ENCODE results near the gene ATP13A1. TPM values are rescaled to one million over a fixed set of nuclear protein-coding genes. Genes with fewer than 3 reads are reported as not detected.

The ATP13A1 gene
- total RNA-seq, 2 experiments from 2014 or later = 78.6 to 78.8 TPM

DNA sequence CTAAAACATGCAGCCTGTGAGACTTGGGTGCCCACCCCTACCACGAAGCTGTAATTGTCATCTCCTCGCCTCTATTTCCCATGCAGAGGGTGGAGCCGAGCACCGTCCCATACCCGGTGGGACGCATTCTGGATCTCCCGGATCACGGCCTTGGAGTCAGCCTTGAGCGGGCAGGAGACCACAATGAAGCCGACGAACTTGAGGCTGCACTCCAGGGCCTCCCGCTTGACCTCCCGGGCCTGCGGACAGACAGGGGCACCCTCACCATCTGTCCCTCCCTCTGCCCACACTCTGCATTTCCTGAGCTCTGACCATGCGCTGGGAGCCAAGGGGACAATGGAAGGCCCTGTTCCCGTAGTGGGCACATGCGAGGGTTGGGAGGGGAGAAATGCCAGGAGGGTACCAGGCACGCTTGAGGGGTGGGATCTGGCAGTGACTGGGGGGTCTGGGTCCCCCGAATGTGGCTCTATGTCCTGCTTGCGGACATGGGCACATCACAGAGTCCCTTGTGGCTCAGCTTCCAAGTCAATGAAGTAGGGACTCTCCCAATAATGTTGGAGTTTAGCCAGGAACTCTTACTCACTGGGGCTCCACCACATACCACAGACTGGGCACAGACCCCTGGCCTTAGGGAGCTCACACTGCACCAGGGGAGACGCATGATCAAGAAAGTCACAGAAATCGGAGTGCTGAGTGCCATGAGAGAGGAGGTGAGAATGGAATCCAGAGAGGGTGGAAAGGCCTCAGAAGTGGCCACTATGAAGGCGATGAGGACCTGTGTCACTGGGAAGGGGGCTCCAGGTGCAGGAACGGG, 10.8 kb downstream of the ATP13A1 start:
- Mint-ChIP-seq H3K27ac (peak overlapping the region; percentile 21), H3K36me3 (ENCODE audit: low read depth) (peaks cover 65% of the 10 kb centered on the region), H3K4me1 (ENCODE audit: low read depth) (no peaks in the 10 kb centered on the region), H3K27me3 (ENCODE audit: low read depth) (no peaks in the 10 kb centered on the region), H3K4me3 (no peak overlapping the region), H3K9me3 (ENCODE audit: insufficient read depth) (no peaks in the 10 kb centered on the region)
- DNase-seq (no peak), ATAC-seq (no peak)
- POLR2A ChIA-PET = interaction anchor here (0.7 to 2.8 kb wide), 3 partner anchors 9 to 13 kb away, joined by 3 to 19 read pairs (median 3); partner anchors contain the start of genes ATP13A1 and GMIP
- CTCF ChIA-PET = interaction anchor here (1.6 kb wide), 1 partner anchor 121 kb away, joined by 7 read pairs; no protein-coding TSS in a partner anchor

DNA sequence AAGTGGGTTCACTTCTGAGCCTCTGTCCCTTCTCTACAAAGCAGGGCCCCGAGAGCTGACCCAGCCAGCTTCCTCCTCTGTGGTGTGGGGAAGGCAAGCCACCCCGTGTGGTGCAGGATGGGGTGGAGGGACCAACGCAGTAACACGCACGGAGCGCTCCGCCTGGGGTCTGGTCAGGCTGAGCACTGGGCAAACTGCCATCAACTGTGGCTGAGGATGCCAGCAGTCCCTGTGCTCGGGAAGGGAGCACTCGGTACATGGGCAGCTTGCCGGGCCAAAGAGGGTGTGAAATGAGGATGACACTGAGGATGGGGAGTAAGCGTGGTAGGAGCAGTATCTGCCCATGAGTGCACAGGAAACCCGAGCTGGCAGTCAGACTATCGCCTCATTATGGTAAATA, 12.4 kb downstream of the ATP13A1 start:
- POLR2A ChIA-PET = interaction anchor here (1.3 to 2.8 kb wide), 3 partner anchors 11 to 22 kb away, joined by 3 to 19 read pairs (median 5); partner anchors contain the start of gene ATP13A1
- Mint-ChIP-seq H3K27me3 (ENCODE audit: low read depth) (no peaks in the 10 kb centered on the region), H3K4me1 (ENCODE audit: low read depth) (no peaks in the 10 kb centered on the region), H3K4me3 (no peak overlapping the region), H3K9me3 (ENCODE audit: insufficient read depth) (no peaks in the 10 kb centered on the region), H3K36me3 (ENCODE audit: low read depth) (peaks cover 58% of the 10 kb centered on the region), H3K27ac (no peak overlapping the region)
- DNase-seq = no peak
- CTCF ChIA-PET = interaction anchor here (1.0 to 1.6 kb wide), 2 partner anchors 73 to 119 kb away, joined by 3 to 7 read pairs; no protein-coding TSS in a partner anchor
- no peak for ATAC-seq

DNA sequence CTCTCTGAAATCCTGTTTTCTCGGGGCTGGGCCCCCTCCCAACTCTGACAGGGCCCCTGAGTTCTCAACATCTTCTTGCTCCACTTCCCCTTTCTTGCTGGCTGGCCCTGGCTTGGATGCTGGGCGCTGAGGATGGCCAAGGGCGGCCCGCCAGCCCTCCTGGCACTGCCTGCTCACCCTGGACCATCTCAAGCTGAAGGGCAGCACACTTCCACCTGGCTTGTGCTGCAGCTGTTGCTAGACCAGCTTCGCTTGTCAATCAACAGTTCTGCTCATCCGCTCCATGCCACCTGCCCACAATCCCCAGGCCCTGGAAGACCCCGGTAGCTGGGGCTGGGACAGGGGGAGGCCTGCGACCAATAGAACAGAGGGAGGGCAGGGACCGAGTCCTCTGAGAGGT, 13.1 kb downstream of the ATP13A1 start:
- DNase-seq (no peak), ATAC-seq (no peak)
- Mint-ChIP-seq H3K27ac (no peak overlapping the region), H3K27me3 (ENCODE audit: low read depth) (no peaks in the 10 kb centered on the region), H3K4me1 (ENCODE audit: low read depth) (no peaks in the 10 kb centered on the region), H3K36me3 (ENCODE audit: low read depth) (peaks cover 57% of the 10 kb centered on the region), H3K9me3 (ENCODE audit: insufficient read depth) (no peaks in the 10 kb centered on the region), H3K4me3 (no peak overlapping the region)
- ChIA-PET POLR2A (interaction anchor here (2.1 to 2.8 kb wide), 2 partner anchors 12 to 21 kb away, joined by 5 to 19 read pairs; partner anchors contain the start of gene ATP13A1), CTCF (interaction anchor here (1.0 to 1.9 kb wide), 2 partner anchors 72 to 118 kb away, joined by 3 to 8 read pairs; no protein-coding TSS in a partner anchor)

DNA sequence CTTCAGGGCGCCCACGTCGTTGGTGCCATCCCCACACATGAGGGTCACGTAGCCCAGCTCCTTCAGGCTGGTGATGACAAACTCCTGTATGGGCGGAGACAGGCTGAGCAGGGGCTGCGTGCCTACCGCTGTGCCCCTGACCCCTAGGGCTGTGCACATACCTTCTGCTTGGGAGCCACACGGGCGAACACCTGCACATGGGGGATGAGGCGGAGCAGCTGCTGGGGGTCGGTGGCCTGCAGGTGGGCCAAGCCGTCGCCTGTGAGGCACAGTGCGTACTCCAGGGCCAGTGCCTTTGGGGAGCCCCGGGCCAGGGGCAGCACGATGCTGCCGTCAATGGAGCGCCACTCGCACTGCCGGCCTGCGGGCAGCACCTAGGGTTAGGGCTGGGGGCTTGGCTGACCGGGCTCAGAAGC, 13.9 kb downstream of the ATP13A1 start:
- ChIA-PET CTCF (interaction anchor here (1.9 kb wide), 1 partner anchor 118 kb away, joined by 8 read pairs; no protein-coding TSS in a partner anchor), POLR2A (interaction anchor here (1.3 to 2.1 kb wide), 2 partner anchors 21 to 589 kb away, joined by 3 to 5 read pairs; no protein-coding TSS in a partner anchor)
- no peaks in the 10 kb centered on the region for H3K4me1 Mint-ChIP-seq (ENCODE audit: low read depth)

DNA sequence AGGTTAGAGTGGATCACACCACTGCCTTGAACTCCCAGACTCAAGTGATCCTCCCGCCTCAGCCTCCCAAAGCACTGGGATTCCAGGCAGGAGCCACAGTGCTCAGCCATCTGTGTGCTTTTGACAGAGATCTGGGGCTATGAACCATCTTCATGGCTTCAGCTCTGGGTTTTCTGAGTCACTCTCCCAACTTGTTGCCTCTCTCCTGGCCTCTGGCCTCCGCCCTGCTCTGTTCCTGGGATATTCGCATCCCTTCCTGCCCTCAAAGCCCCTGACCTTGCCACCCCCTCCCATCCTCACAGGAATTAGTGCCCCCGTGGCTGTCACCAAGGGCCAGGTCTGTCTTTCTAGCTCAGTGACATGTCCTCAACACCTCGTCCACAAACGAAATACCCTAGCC, 14.3 kb downstream of the ATP13A1 start:
- peaks cover 57% of the 10 kb centered on the region for H3K36me3 Mint-ChIP-seq (ENCODE audit: low read depth)
- DNase-seq (no peak), ATAC-seq (no peak)
- no peaks in the 10 kb centered on the region for H3K9me3 Mint-ChIP-seq (ENCODE audit: insufficient read depth)
- H3K27ac Mint-ChIP-seq = peak overlapping the region; percentile 52
- ChIA-PET POLR2A (interaction anchor here (1.3 kb wide), 1 partner anchor 589 kb away, joined by 3 read pairs; no protein-coding TSS in a partner anchor), CTCF (interaction anchor here (1.9 kb wide), 1 partner anchor 117 kb away, joined by 8 read pairs; no protein-coding TSS in a partner anchor)
- H3K4me1 Mint-ChIP-seq (ENCODE audit: low read depth) = no peaks in the 10 kb centered on the region
- H3K27me3 Mint-ChIP-seq (ENCODE audit: low read depth) = no peaks in the 10 kb centered on the region
- H3K4me3 Mint-ChIP-seq = no peak overlapping the region

More for the DNA sequence above, 13.9 kb downstream of the ATP13A1 start:
- Mint-ChIP-seq H3K27ac (no peak overlapping the region), H3K4me3 (no peak overlapping the region), H3K27me3 (ENCODE audit: low read depth) (no peaks in the 10 kb centered on the region), H3K9me3 (ENCODE audit: insufficient read depth) (no peaks in the 10 kb centered on the region), H3K36me3 (ENCODE audit: low read depth) (peaks cover 56% of the 10 kb centered on the region)
- DNase-seq (no peak), ATAC-seq (peak; percentile 25)

DNA sequence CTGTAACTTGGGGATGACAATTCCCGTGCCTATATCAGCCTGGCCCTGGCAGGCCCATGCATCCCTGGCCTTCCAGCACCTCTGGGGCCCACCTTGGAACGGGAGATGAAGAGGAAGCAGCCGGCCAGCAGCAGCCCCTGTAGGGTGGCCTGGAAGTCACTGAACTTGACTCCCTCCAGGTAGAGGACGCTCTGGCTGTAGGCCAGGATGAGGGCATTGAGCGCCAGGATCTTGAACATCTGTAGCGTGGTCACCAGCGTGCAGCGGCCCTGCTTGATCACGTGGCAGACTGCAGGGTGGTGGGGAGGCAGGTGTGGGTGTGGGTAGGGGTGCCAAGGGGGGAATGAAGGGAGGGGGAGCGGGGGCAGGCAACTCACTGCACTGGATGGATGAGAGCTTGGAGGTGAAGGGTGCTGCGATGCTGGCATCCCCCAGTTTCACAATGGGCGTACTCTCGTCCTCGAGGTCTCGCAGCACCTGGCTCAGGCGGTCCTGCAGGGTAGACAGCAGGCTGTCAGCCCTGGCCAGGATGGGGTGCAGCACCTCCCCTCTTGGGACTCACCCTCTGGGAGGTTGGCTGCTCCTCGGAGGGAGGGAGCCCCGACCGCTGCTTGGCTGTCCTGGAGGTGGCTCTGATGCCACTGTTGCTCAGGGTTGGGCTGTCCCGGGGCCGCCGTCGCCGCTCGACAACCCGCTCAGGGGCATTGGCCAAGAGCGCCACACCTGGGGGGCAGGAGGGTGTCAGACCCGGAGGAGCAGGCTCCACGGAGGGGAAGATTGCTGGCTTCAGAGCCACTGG, 16.2 kb downstream of the ATP13A1 start:
- peaks cover 52% of the 10 kb centered on the region for H3K36me3 Mint-ChIP-seq (ENCODE audit: low read depth)
- no peak overlapping the region for H3K27ac Mint-ChIP-seq
- no peak overlapping the region for H3K4me3 Mint-ChIP-seq
- H3K27me3 Mint-ChIP-seq (ENCODE audit: low read depth) = no peaks in the 10 kb centered on the region
- H3K9me3 Mint-ChIP-seq (ENCODE audit: insufficient read depth) = no peaks in the 10 kb centered on the region
- CTCF ChIA-PET = no interaction called here
- POLR2A ChIA-PET = no interaction called here
- no peak for DNase-seq
- peaks cover 8% of the 10 kb centered on the region for H3K4me1 Mint-ChIP-seq (ENCODE audit: low read depth)
- ATAC-seq = no peak

DNA sequence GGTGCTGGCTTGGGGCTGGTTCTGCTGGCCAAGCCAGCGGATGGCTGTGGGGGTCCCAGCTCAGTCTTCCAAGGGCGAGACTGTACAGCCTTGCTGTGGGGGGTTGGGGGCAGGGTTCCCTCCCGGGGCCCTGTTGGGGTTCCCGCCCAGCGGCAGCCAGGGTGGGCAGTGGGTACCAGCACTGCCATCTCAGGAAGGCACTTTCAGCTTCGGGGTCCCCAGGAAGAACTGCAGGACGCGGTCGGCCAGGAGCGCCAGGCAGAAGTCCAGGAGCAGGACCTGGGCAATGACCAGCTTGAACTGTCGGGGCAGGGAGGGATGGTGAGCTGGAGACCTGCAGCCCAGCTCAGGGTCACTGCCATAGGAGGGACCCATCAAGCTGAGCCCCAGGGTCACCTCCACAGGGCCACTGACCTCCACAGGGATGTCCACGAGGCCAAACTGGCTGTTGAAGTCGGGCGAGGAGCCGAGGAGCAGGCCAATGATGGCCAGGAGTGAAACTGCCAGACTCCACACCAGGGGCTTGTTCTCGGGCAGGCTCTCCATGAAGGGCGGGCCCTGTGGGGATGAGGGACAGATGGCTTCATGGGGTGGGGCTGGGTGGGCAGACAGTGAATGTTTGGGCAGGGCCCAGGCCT, 18.1 kb downstream of the ATP13A1 start:
- POLR2A ChIA-PET = interaction anchor here (3.1 kb wide), 1 partner anchor 113 kb away, joined by 14 read pairs; no protein-coding TSS in a partner anchor
- peak overlapping the region; percentile 6 for H3K27ac Mint-ChIP-seq
- H3K4me3 Mint-ChIP-seq = no peak overlapping the region

DNA sequence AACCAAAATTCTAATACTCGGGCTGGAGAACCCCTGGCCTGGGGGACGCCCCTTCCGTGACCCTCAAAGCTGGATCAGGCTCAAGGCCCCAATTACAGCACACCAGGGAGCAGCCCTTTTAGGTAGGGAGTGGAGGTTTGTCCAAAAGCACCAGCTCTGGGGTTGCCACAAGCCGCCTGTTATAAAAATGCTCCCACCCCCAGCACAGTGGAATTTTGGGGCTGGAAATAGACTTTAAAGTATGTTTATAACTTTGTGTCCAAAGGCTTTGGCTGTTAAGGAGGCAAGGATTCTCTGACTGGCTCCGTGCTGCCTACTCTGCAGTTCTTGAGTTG, 19.5 kb downstream of the ATP13A1 start:
- peaks cover 21% of the 10 kb centered on the region for H3K4me1 Mint-ChIP-seq (ENCODE audit: low read depth)
- H3K9me3 Mint-ChIP-seq (ENCODE audit: insufficient read depth) = no peaks in the 10 kb centered on the region
- peak overlapping the region; percentile 94 for H3K27ac Mint-ChIP-seq
- H3K27me3 Mint-ChIP-seq (ENCODE audit: low read depth) = no peaks in the 10 kb centered on the region
- peak overlapping the region; percentile 98 for H3K4me3 Mint-ChIP-seq
- POLR2A ChIA-PET = interaction anchor here (0.6 to 3.1 kb wide), 7 partner anchors 8 to 128 kb away, joined by 3 to 14 read pairs (median 3); partner anchors contain the start of genes ATP13A1, NDUFA13, TSSK6 and ZNF101
- H3K36me3 Mint-ChIP-seq (ENCODE audit: low read depth) = peaks cover 53% of the 10 kb centered on the region
- CTCF ChIA-PET = interaction anchor here (0.7 to 1.7 kb wide), 17 partner anchors 14 to 153 kb away, joined by 3 to 29 read pairs (median 3); partner anchors contain the start of genes ATP13A1 and YJEFN3
- no peak for DNase-seq
- no peak for ATAC-seq

More for the DNA sequence above, 18.1 kb downstream of the ATP13A1 start:
- DNase-seq = no peak
- H3K4me1 Mint-ChIP-seq (ENCODE audit: low read depth) = peaks cover 16% of the 10 kb centered on the region
- no peaks in the 10 kb centered on the region for H3K9me3 Mint-ChIP-seq (ENCODE audit: insufficient read depth)
- no peaks in the 10 kb centered on the region for H3K27me3 Mint-ChIP-seq (ENCODE audit: low read depth)
- H3K36me3 Mint-ChIP-seq (ENCODE audit: low read depth) = peaks cover 53% of the 10 kb centered on the region
- CTCF ChIA-PET = no interaction called here
- ATAC-seq = no peak

DNA sequence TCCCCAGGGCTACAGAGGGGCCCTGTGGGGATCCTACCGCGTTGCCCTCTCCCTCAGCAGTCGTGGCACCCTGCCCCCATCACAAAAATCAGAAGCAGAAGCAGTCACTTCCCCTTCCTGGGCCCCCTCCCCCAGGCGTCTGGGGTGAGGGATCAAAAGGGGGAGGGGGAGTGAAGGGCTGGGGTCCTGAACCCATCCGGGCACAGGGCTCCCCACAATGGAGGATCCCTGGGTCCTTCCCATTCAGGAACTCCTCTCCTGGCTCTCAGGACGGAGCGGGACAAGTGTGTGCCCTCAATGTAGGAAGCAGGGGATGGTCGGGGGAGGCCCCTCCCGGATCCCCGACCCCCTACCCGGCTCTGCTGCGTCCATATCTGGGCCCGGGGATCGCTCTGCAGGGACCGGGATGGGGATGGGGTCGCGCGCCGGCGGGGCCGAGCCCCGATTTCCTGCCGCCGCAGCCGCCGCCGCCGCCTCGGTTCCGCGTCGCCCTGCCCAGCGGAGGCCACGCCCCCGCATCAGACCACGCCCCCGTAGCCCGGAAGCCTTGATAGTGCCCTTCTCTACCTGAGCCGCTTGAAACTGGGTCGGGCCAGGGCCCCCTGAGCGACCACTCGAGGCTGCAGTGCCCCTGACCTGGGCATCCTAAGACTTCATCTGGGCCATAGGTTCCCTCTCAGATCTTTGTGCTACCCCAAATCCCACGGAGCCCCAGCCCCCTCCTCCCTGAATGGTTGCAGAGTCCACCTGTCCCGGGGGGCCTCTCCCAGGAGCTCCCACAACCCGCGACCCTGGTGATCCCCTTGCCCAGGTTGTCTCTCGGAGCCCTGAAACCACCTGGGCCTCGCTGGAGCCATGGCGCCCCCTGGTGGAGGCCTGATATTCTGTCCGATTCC, 20.1 kb downstream of the ATP13A1 start, which contains the start of gene GMIP:
Gene GMIP, minus strand, starts transcription at position 500 of the 896 bp plus-strand sequence. Its CDS starts 128 bp downstream, at position 372.
- CTCF ChIA-PET = interaction anchor here (0.6 to 1.7 kb wide), 18 partner anchors 14 to 153 kb away, joined by 3 to 29 read pairs (median 3); partner anchors contain the start of genes ATP13A1 and YJEFN3
- H3K36me3 Mint-ChIP-seq (ENCODE audit: low read depth) = peaks cover 54% of the 10 kb centered on the region
- POLR2A ChIA-PET = interaction anchor here (0.6 to 3.1 kb wide), 8 partner anchors 9 to 128 kb away, joined by 3 to 14 read pairs (median 3); partner anchors contain the start of genes ATP13A1, NDUFA13, TSSK6 and ZNF101
- peak; percentile 91 for ATAC-seq
- no peaks in the 10 kb centered on the region for H3K9me3 Mint-ChIP-seq (ENCODE audit: insufficient read depth)
- peak; percentile 92 for DNase-seq
- H3K4me1 Mint-ChIP-seq (ENCODE audit: low read depth) = peaks cover 21% of the 10 kb centered on the region
- peak within 1 kb of the TSS; percentile 94 for H3K27ac Mint-ChIP-seq
- H3K4me3 Mint-ChIP-seq = peak within 1 kb of the TSS; percentile 98
- no peaks in the 10 kb centered on the region for H3K27me3 Mint-ChIP-seq (ENCODE audit: low read depth)

DNA sequence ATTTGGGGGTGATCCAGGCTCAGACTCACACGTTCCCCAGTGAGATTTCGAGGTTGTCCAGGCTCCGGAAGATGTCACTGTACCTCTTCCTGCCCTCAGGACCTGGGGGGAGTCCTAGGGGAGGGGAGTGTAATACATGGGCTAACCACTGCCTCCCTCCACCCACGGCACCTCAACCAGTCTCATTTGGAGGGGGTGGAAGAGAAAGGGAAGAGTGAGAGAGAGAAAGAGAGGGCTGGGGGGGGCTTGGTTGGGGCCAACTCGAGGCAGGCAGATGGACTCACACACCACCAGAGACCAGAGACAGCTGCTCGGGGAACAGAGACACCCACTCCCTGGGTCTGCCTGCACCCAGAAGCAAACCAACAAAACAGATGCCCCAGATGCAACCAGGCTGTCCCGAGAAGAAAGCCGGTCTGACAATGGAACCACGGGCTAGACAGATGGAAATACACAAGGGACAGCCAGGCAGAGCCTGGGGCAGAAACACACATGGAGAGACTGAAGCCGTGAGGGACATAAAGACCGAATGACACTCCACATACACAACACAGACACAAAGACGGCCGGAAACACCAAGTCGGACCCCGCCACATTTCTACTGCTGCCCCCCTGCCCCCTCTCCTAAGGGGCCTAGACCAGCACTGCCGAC, 20.8 kb downstream of the ATP13A1 start:
- H3K4me3 Mint-ChIP-seq = peak overlapping the region; percentile 98
- CTCF ChIA-PET = no interaction called here
- POLR2A ChIA-PET = interaction anchor here (0.6 to 0.7 kb wide), 2 partner anchors 51 to 84 kb away, joined by 3 to 4 read pairs; no protein-coding TSS in a partner anchor

More for the DNA sequence above, 20.8 kb downstream of the ATP13A1 start:
- ATAC-seq = peak; percentile 28
- peaks cover 21% of the 10 kb centered on the region for H3K4me1 Mint-ChIP-seq (ENCODE audit: low read depth)
- DNase-seq = peak; percentile 63
- peaks cover 53% of the 10 kb centered on the region for H3K36me3 Mint-ChIP-seq (ENCODE audit: low read depth)
- no peaks in the 10 kb centered on the region for H3K9me3 Mint-ChIP-seq (ENCODE audit: insufficient read depth)
- H3K27ac Mint-ChIP-seq = peak overlapping the region; percentile 94
- no peaks in the 10 kb centered on the region for H3K27me3 Mint-ChIP-seq (ENCODE audit: low read depth)
